ENCODE measurements around the gene SLC7A6.

Gene SLC7A6

DNA sequence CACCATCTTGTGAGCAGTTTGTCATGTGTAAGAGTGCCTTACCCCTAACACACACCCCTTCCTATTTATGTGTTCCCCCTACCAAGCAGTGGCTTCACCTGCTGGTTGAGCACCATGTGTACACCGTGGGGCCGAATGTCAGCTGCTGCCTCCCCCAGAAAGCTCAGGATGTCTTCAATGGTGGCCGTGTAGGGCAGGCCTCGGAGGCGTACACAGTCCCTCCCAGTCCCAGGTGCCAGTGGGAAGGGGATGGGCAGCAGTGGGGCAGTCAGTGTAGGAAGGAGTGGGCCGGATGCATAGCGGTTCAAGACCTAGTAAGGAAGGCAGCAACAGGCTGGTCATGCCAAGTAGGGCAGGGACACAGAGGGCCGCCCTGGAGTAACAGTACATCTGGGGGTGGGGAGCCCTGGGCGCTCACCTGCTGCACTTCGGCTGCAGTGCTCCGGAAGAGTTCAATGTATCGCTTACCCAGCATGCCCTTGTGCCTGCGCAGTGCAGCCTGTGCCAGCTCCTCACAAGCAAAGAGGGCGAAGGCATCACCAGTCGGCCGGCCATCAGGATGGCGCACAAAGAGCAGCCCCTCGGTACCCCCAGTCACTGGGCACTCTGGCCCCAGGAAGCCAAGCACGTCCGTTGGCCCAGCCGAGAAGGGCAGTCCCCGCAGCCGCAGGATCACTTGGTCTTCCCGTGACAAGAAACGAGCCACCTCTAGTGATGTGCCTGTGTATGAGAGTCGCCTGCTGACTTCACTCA, 32.8 kb upstream of the SLC7A6 start:
- H3K4me3 ChIP-seq (ENCODE audit: low read depth, low read length), result no peak overlapping the region
- TF ChIP-seq CTCF (IDR thresholded peaks at IDR 0.05; ENCODE audit: low read depth, low read length), result no peak

- TF ChIP-seq CTCF (IDR thresholded peaks at IDR 0.05; ENCODE audit: low read depth, low read length), result no peak
- H3K4me3 ChIP-seq (ENCODE audit: low read depth, low read length), result no peak overlapping the region
Observed at GRCh38 chr16:68232335-68232734, 32.0 kb upstream of the SLC7A6 start.

DNA sequence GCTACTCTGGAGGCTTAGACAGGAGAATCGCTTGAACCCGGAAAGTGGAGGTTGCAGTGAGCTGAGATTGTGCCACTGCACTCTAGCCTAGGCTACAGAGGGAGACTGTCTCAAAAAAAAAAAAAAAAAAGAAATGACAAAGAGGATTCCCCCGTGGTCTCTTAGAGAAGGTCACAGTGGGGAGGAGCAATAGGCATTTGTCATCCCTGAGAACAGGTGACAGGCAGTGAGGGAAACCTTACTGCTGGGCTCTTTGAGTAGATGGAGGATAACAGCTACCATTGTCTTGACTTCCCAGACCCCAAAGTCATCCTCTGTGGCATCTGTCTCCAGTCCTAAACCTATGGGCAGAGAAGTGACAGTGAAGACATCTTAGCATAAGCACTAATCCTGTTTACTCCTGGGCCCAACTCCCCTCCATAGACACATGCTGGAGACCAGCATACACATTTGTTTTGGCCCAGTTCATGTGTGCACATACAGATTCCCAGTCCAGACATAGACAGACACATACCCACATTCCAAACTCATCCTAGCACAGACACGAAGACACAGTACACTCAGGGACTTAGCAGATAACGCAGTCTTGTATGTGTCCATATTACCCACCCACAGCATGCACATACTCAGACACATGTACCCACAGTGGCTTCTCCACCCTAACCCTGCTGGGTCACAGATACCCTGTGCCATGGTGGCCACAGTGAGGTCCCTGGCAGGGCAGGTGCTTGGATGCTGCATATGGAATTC, 31.1 kb upstream of the SLC7A6 start:
- no peak overlapping the region for H3K4me3 ChIP-seq (ENCODE audit: low read depth, low read length)
- TF ChIP-seq CTCF (IDR thresholded peaks at IDR 0.05; ENCODE audit: low read depth, low read length), result no peak

- no peak overlapping the region for H3K4me3 ChIP-seq (ENCODE audit: low read depth, low read length)
- no peak for TF ChIP-seq CTCF (IDR thresholded peaks at IDR 0.05; ENCODE audit: low read depth, low read length)
Observed at GRCh38 chr16:68233835-68234187, 30.5 kb upstream of the SLC7A6 start.

GRCh38 chr16:68234188-68235107, 29.9 kb upstream of the SLC7A6 start:
- H3K4me3 ChIP-seq (ENCODE audit: low read depth, low read length), result no peak overlapping the region
- no peak for TF ChIP-seq CTCF (IDR thresholded peaks at IDR 0.05; ENCODE audit: low read depth, low read length)

- no peak for TF ChIP-seq CTCF (IDR thresholded peaks at IDR 0.05; ENCODE audit: low read depth, low read length)
- H3K4me3 ChIP-seq (ENCODE audit: low read depth, low read length), result no peak overlapping the region
Observed at GRCh38 chr16:68235108-68235886, 29.0 kb upstream of the SLC7A6 start.
